HEK293 (cell line): Measurements from ENCODE around the gene LIMCH1.

ENCODE experiments used
- CTCF ChIA-PET: fragments of 350-600 bp; formaldehyde crosslinking; extraction: SDS; loops from one replicate; lab custom pipeline; 2021; ENCODE audit warnings: antibody characterized with exemption; lab: Yijun Ruan, JAX
- POLR2A ChIA-PET: fragments of 300-600 bp; formaldehyde crosslinking; extraction: SDS; loops from one replicate; lab custom pipeline; 2020; ENCODE audit warnings: antibody characterized with exemption, inconsistent platforms; lab: Yijun Ruan, JAX
- H3K27ac ChIP-seq: fragments of 200-500 bp; sonication (Bioruptor generic); 2 replicates; pipeline ENCODE4 v1.5.1; 2014; ENCODE audit warnings: low read depth, low read length, control low read depth, inconsistent platforms; ENCODE audit errors: extremely low read depth
- H3K36me3 ChIP-seq, 2 experiments: fragments of 200-500 bp in 1 of 2; sonication (Bioruptor generic) in 1 of 2; 1 replicate in 1 of 2; 2 replicates in 1 of 2; pipeline ENCODE4 v1.5.1; 2014 to 2017; ENCODE audit warnings: inconsistent platforms in 2 of 2, low read length in 2 of 2; ENCODE audit not compliant: control insufficient read depth in 2 of 2, insufficient read depth in 1 of 2
- H3K4me1 ChIP-seq: fragments of 200-500 bp; sonication (Bioruptor generic); 2 replicates; pipeline ENCODE4 v1.5.1; 2014; ENCODE audit warnings: mild to moderate bottlenecking, low read length, inconsistent platforms; ENCODE audit not compliant: control insufficient read depth, insufficient read depth
- H3K4me3 ChIP-seq: 2 replicates; pipeline ENCODE4 v1.5.1; 2011; ENCODE audit warnings: low read depth, mild to moderate bottlenecking, control low read depth, low read length, moderate library complexity
- H3K9me3 ChIP-seq: fragments of 200-500 bp; sonication (Bioruptor generic); 2 replicates; pipeline ENCODE4 v1.5.1; 2014; ENCODE audit warnings: low read depth, low read length, inconsistent platforms; ENCODE audit not compliant: control insufficient read depth, insufficient read depth
- EGR2 ChIP-seq: fragments of 450-650 bp; formaldehyde crosslinking; IDR thresholded peaks from 2 replicates; pipeline ENCODE4 v1.5.1; 2016; ENCODE audit warnings: low read depth, missing biosample characterization, missing genetic modification characterization
- GLI2 ChIP-seq: fragments of 450-650 bp; formaldehyde crosslinking; IDR thresholded peaks from 2 replicates; pipeline ENCODE4; 2017; ENCODE audit warnings: missing biosample characterization, missing genetic modification characterization, low read depth, borderline replicate concordance
- GLIS2 ChIP-seq: fragments of 450-650 bp; formaldehyde crosslinking; IDR thresholded peaks from 2 replicates; pipeline ENCODE4 v1.5.1; 2016; ENCODE audit warnings: missing biosample characterization, missing genetic modification characterization
- HOXA7 ChIP-seq: sonication (generic); formaldehyde crosslinking; IDR thresholded peaks from 2 replicates; pipeline ENCODE4 v1.8.1; 2022; ENCODE audit warnings: missing genetic modification reagents, borderline replicate concordance
- SCRT1 ChIP-seq: fragments of 450-650 bp; formaldehyde crosslinking; IDR thresholded peaks from 2 replicates; pipeline ENCODE4 v1.5.1; 2016; ENCODE audit warnings: missing biosample characterization, missing genetic modification characterization, borderline replicate concordance
- SCRT2 ChIP-seq: fragments of 450-650 bp; formaldehyde crosslinking; IDR thresholded peaks from 2 replicates; pipeline ENCODE4 v1.5.1; 2016; ENCODE audit warnings: missing biosample characterization, missing genetic modification characterization
- TRIM28 ChIP-seq: IDR thresholded peaks from 2 replicates; pipeline ENCODE4 v1.6.1; 2011; ENCODE audit warnings: low read length, control low read depth, borderline replicate concordance
- YY1 ChIP-seq: fragments of 450-650 bp; formaldehyde crosslinking; IDR thresholded peaks from 2 replicates; pipeline ENCODE4 v1.5.1; 2018; ENCODE audit warnings: missing biosample characterization, missing genetic modification characterization
- ZFHX2 ChIP-seq: fragments of 450-650 bp; formaldehyde crosslinking; conservative IDR thresholded peaks from 2 replicates; pipeline ENCODE4 v1.5.1; 2016; ENCODE audit warnings: missing biosample characterization, missing genetic modification characterization
- ZFP69B ChIP-seq: fragments of 450-650 bp; formaldehyde crosslinking; IDR thresholded peaks from 2 replicates; pipeline ENCODE4 v1.5.1; 2016; ENCODE audit warnings: missing biosample characterization, missing genetic modification characterization
- ZNF114 ChIP-seq: fragments of 450-650 bp; formaldehyde crosslinking; IDR thresholded peaks from 2 replicates; pipeline ENCODE4 v1.5.0; 2017; ENCODE audit warnings: missing biosample characterization, missing genetic modification characterization
- ZNF174 ChIP-seq: fragments of 450-650 bp; formaldehyde crosslinking; IDR thresholded peaks from 2 replicates; pipeline ENCODE4 v1.5.0; 2017; ENCODE audit warnings: missing biosample characterization, mild to moderate bottlenecking, missing genetic modification characterization
- ZNF175 ChIP-seq: fragments of 450-650 bp; formaldehyde crosslinking; IDR thresholded peaks from 2 replicates; pipeline ENCODE4 v1.5.1; 2016; ENCODE audit warnings: missing biosample characterization, missing genetic modification characterization
- ZNF2 ChIP-seq: fragments of 450-650 bp; formaldehyde crosslinking; IDR thresholded peaks from 2 replicates; pipeline ENCODE4 v1.5.1; 2016; ENCODE audit warnings: missing biosample characterization, missing genetic modification characterization
- ZNF24 ChIP-seq: fragments of 450-650 bp; formaldehyde crosslinking; IDR thresholded peaks from 2 replicates; pipeline ENCODE4 v1.5.1; 2016; ENCODE audit warnings: missing biosample characterization, missing genetic modification characterization
- ZNF302 ChIP-seq: fragments of 450-650 bp; formaldehyde crosslinking; IDR thresholded peaks from 2 replicates; pipeline ENCODE4 v1.5.1; 2016; ENCODE audit warnings: missing biosample characterization, missing genetic modification characterization, low read depth
- TF ChIP-seq, protein P1 (sequence below): fragments of 450-650 bp; formaldehyde crosslinking; IDR thresholded peaks from 2 replicates; pipeline ENCODE4 v1.5.1; 2016; ENCODE audit warnings: missing biosample characterization, missing genetic modification characterization, borderline replicate concordance
- TF ChIP-seq, protein P2 (sequence below): fragments of 450-650 bp; formaldehyde crosslinking; IDR thresholded peaks from 2 replicates; pipeline ENCODE4 v1.5.1; 2016; ENCODE audit warnings: missing biosample characterization, missing genetic modification characterization
- TF ChIP-seq, protein P3 (sequence below): fragments of 450-650 bp; formaldehyde crosslinking; optimal IDR thresholded peaks from 2 replicates; pipeline ENCODE3; 2016; ENCODE audit warnings: missing biosample characterization, mild to moderate bottlenecking, missing genetic modification characterization

LIMCH1 gene

DNA sequence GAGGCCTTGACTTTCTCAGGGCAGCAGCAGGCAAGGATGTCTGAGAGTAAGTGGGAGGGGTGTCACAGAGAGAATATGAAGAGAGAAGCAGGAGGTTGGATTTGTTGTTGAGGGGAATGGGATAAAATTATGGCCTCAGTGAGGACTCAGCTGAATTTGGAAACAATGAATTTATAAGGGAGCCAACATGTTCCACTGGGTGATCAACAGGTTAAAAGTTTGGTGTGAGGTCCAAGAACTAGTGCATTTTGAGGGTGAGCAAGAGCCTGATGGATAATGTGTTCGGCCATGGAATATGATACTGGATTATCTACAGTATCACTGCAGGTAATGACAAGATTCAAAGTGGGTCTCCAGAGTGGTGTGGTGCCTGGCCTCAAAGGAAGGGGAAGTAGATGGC lies 33.5 kb downstream of the LIMCH1 start:
- TF ChIP-seq SCRT1 (tag by site-specific recombination) (peak; percentile 60; the same call in 1 of the 2 replicates), HOXA7 (CRISPR knock-in tag) (no peak), SCRT2 (tag by site-specific recombination) (peak; percentile 89)
- H3K27ac ChIP-seq, result no peak overlapping the region
- ChIA-PET CTCF (no interaction called here), POLR2A (no interaction called here)
- no peaks in the 10 kb centered on the region for H3K9me3 ChIP-seq
- no peak overlapping the region for H3K4me3 ChIP-seq
- no peaks in the 10 kb centered on the region for H3K36me3 ChIP-seq
- peaks cover 7% of the 10 kb centered on the region; the same call in 1 of the 2 replicates for H3K4me1 ChIP-seq

DNA sequence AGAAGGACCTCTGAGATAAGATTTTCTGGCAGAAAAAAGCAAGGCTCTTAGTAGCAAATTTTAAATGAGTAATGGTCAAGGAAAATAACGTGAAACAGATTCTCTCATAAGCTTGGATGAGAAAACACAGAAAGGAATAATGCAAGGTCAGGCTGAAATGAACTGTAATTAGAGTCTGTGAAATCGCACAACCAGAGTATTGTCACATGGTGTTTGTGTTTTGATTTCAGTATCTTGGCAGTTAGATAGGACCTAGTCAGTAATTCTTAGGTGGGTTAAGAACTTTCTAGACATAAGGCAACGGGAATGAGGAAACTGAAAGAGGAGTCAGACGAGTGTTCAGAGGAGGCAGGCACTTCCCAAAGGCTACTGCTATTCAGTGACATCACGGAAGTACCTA lies 34.6 kb downstream of the LIMCH1 start:
- no peak for TF ChIP-seq ZNF174
- TF ChIP-seq, all 188 proteins: peak for 0
- POLR2A ChIA-PET, result no interaction called here
- no peak overlapping the region for H3K27ac ChIP-seq

DNA sequence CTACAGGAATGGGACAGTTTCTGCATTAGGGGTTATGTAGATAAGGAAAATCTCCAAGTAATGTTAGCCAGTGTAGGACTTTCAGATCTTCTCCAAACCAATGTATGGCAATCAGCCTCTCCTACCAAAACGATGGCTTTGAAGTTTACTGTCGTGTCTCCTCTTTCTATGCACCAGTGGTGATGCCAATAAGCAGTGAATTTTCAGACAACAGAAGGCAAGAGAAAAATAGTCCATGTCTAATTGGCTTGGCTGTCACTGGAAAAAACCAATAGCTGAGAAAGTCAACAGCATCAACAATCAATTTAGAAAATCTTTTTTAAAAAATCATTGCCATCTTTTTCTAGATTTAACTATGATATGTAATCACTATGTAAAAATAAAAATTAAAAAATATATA lies 35.0 kb downstream of the LIMCH1 start:
- Histone ChIP-seq H3K27ac (no peak overlapping the region), H3K4me3 (no peak overlapping the region), H3K4me1 (peaks cover 7% of the 10 kb centered on the region; the same call in 1 of the 2 replicates), H3K36me3 (no peaks in the 10 kb centered on the region), H3K9me3 (no peaks in the 10 kb centered on the region)
- ChIA-PET CTCF (no interaction called here), POLR2A (no interaction called here)
- TF ChIP-seq ZNF302, result no peak
- no peak for TF ChIP-seq ZFHX2 (tag by site-specific recombination)
- no peak for TF ChIP-seq ZFP69B (tag by site-specific recombination)
- TF ChIP-seq, protein P1, sequence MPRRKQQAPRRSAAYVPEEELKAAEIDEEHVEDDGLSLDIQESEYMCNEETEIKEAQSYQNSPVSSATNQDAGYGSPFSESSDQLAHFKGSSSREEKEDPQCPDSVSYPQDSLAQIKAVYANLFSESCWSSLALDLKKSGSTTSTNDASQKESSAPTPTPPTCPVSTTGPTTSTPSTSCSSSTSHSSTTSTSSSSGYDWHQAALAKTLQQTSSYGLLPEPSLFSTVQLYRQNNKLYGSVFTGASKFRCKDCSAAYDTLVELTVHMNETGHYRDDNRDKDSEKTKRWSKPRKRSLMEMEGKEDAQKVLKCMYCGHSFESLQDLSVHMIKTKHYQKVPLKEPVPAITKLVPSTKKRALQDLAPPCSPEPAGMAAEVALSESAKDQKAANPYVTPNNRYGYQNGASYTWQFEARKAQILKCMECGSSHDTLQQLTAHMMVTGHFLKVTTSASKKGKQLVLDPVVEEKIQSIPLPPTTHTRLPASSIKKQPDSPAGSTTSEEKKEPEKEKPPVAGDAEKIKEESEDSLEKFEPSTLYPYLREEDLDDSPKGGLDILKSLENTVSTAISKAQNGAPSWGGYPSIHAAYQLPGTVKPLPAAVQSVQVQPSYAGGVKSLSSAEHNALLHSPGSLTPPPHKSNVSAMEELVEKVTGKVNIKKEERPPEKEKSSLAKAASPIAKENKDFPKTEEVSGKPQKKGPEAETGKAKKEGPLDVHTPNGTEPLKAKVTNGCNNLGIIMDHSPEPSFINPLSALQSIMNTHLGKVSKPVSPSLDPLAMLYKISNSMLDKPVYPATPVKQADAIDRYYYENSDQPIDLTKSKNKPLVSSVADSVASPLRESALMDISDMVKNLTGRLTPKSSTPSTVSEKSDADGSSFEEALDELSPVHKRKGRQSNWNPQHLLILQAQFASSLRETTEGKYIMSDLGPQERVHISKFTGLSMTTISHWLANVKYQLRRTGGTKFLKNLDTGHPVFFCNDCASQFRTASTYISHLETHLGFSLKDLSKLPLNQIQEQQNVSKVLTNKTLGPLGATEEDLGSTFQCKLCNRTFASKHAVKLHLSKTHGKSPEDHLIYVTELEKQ (tag by site-specific recombination), result no peak
- no peak for TF ChIP-seq ZNF2 (tag by site-specific recombination)
- TF ChIP-seq, protein P2, sequence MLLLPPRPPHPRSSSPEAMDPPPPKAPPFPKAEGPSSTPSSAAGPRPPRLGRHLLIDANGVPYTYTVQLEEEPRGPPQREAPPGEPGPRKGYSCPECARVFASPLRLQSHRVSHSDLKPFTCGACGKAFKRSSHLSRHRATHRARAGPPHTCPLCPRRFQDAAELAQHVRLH (tag by site-specific recombination), result no peak
- no peak for TF ChIP-seq EGR2 (tag by site-specific recombination)
- TF ChIP-seq ZNF175 (tag by site-specific recombination), result no peak
- TF ChIP-seq, protein P3, sequence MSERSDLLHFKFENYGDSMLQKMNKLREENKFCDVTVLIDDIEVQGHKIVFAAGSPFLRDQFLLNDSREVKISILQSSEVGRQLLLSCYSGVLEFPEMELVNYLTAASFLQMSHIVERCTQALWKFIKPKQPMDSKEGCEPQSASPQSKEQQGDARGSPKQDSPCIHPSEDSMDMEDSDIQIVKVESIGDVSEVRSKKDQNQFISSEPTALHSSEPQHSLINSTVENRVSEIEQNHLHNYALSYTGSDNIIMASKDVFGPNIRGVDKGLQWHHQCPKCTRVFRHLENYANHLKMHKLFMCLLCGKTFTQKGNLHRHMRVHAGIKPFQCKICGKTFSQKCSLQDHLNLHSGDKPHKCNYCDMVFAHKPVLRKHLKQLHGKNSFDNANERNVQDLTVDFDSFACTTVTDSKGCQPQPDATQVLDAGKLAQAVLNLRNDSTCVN, result no peak
- TF ChIP-seq ZNF24 (tag by site-specific recombination), result no peak
- no peak for TF ChIP-seq TRIM28
- TF ChIP-seq YY1 (tag by site-specific recombination), result no peak
- TF ChIP-seq ZNF114, result no peak
- TF ChIP-seq GLIS2 (tag by site-specific recombination), result no peak
- no peak for TF ChIP-seq GLI2 (tag by site-specific recombination)

More for the DNA sequence above, 34.6 kb downstream of the LIMCH1 start:
- CTCF ChIA-PET, result no interaction called here
- Histone ChIP-seq H3K9me3 (no peaks in the 10 kb centered on the region), H3K36me3 (no peaks in the 10 kb centered on the region), H3K4me1 (peaks cover 7% of the 10 kb centered on the region; the same call in 1 of the 2 replicates), H3K4me3 (no peak overlapping the region)
